Activated B cell treated with CpG ODN at 0.5 μM for 24 hours (primary cell): ENCODE data around the gene TTC39A. TPM values are rescaled to one million over a fixed set of nuclear protein-coding genes. Genes with fewer than 3 reads are reported as not detected.
A peak's percentile ranks its signal among the peaks of the same experiment; 100 is the strongest.

Experiments used
- ATAC-seq: fragments of 200-7000 bp; cut with Tn5 transposase; one replicate; pipeline ENCODE4 v1.10.0; 2021; ENCODE audit warnings: low read depth, mild to moderate bottlenecking, moderate library complexity
- CTCF ChIA-PET: fragments of 350-600 bp; sonication (Branson Sonifier 250); formaldehyde crosslinking; loops from one replicate; lab custom pipeline; 2021; ENCODE audit warnings: antibody characterized with exemption; lab: Charles Lee
- POLR2A ChIA-PET: fragments of 350-600 bp; sonication (Branson Sonifier 250); formaldehyde crosslinking; loops from one replicate; lab custom pipeline; 2021; ENCODE audit warnings: antibody characterized with exemption; lab: Charles Lee
- DNase-seq: peaks from one replicate; pipeline ENCODE4 v3.0.0; 2022
- H3K27ac Mint-ChIP-seq: one replicate; pipeline ENCODE4 v1.8.0; 2020; ENCODE audit warnings: mixed read lengths
- H3K27me3 Mint-ChIP-seq: one replicate; pipeline ENCODE4 v1.8.0; 2021; ENCODE audit warnings: mixed read lengths
- H3K36me3 Mint-ChIP-seq: one replicate; pipeline ENCODE4 v1.8.0; 2021; ENCODE audit warnings: low read depth, mixed read lengths
- H3K4me1 Mint-ChIP-seq: one replicate; pipeline ENCODE4 v1.8.0; 2021; ENCODE audit warnings: mixed read lengths
- H3K4me3 Mint-ChIP-seq: one replicate; pipeline ENCODE4 v1.8.0; 2020; ENCODE audit warnings: mild to moderate bottlenecking, mixed read lengths
- H3K9me3 Mint-ChIP-seq: one replicate; pipeline ENCODE4 v1.8.0; 2020; ENCODE audit warnings: mixed read lengths
- CTCF ChIP-seq: fragments of 200-600 bp; IDR thresholded peaks from one replicate; pipeline ENCODE4 v1.8.0; 2022; ENCODE audit warnings: antibody characterized with exemption, mild to moderate bottlenecking
- intact Hi-C: fragments of 100-400 bp; cut with micrococcal nuclease; formaldehyde crosslinking; loops from one replicate; pipeline ENCODE4 v1.15.1; 2024
- total RNA-seq: library from RNA; stranded (reverse); gene quantifications from 2 replicates; pipeline ENCODE4 v1.2.3, GENCODE V29; 2022

The TTC39A gene
- total RNA-seq, 1 donor from 2014 or later: 0.38 TPM

- intact Hi-C loops: no loop called here
- Mint-ChIP-seq H3K4me3 (no peak overlapping the region), H3K27me3 (peaks cover 24% of the 10 kb centered on the region), H3K9me3 (no peaks in the 10 kb centered on the region), H3K4me1 (peaks cover 3% of the 10 kb centered on the region), H3K36me3 (no peaks in the 10 kb centered on the region), H3K27ac (no peak overlapping the region)
- no peak for DNase-seq
- no peak for ATAC-seq
- TF ChIP-seq CTCF: no peak
- ChIA-PET CTCF (no interaction called here), POLR2A (no interaction called here)
Measured at GRCh38 chr1:51340380-51340779, 10.0 kb upstream of the TTC39A start.

DNA sequence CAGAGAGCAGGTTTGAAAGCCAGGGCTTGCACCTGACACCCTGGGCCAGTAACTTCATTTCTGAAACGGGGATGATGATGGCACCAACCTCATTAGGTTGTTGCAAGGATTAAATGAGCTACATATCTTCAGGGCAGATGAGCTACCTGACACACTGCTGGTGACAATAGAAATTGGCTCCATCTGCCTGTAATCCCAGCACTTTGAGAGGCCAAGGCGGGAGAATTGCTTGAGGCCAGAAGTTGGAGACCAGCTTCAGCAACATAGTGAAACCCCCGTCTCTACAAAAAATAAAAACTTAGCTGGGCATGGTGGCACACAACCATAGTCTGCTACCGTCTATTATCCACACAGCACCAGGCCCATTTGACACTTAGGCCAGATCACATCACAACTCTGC lies 6.3 kb upstream of the TTC39A start:
- no peak for ATAC-seq
- ChIA-PET CTCF (interaction anchor here (0.8 kb wide), 1 partner anchor 463 kb away, joined by 3 read pairs; no protein-coding TSS in a partner anchor), POLR2A (interaction anchor here (0.5 kb wide), 1 partner anchor 446 kb away, joined by 3 read pairs; no protein-coding TSS in a partner anchor)
- DNase-seq: no peak
- Mint-ChIP-seq H3K4me1 (no peaks in the 10 kb centered on the region), H3K9me3 (no peaks in the 10 kb centered on the region), H3K4me3 (no peak overlapping the region), H3K27ac (no peak overlapping the region), H3K27me3 (peaks cover 6% of the 10 kb centered on the region), H3K36me3 (no peaks in the 10 kb centered on the region)
- no peak for TF ChIP-seq CTCF
- intact Hi-C loops: no loop called here

- CTCF ChIA-PET: interaction anchor here (0.6 kb wide), 1 partner anchor 373 kb away, joined by 4 read pairs; no protein-coding TSS in a partner anchor
- no peak overlapping the region for H3K4me3 Mint-ChIP-seq
- POLR2A ChIA-PET: interaction anchor here (0.5 kb wide), 1 partner anchor 447 kb away, joined by 3 read pairs; no protein-coding TSS in a partner anchor
Measured at GRCh38 chr1:51336004-51336403, 5.6 kb upstream of the TTC39A start.

GRCh38 chr1:51331206-51332100 lies 1.1 kb upstream of the TTC39A start:
- intact Hi-C loops: no loop called here
- no peak for TF ChIP-seq CTCF
- Mint-ChIP-seq H3K9me3 (no peaks in the 10 kb centered on the region), H3K36me3 (no peaks in the 10 kb centered on the region), H3K4me3 (peak overlapping the region; percentile 64), H3K27ac (no peak overlapping the region), H3K27me3 (peaks cover 25% of the 10 kb centered on the region), H3K4me1 (peaks cover 10% of the 10 kb centered on the region)
- DNase-seq (no peak), ATAC-seq (peak; percentile 54)
- ChIA-PET CTCF (no interaction called here), POLR2A (interaction anchor here (0.6 kb wide), 1 partner anchor 1020 kb away, joined by 5 read pairs; no protein-coding TSS in a partner anchor)

More at GRCh38 chr1:51336004-51336403, 5.6 kb upstream of the TTC39A start:
- Mint-ChIP-seq H3K27ac (no peak overlapping the region), H3K9me3 (no peaks in the 10 kb centered on the region), H3K36me3 (no peaks in the 10 kb centered on the region), H3K4me1 (peaks cover 4% of the 10 kb centered on the region), H3K27me3 (peaks cover 11% of the 10 kb centered on the region)
- DNase-seq (no peak), ATAC-seq (no peak)
- intact Hi-C loops: no loop called here
- no peak for TF ChIP-seq CTCF
